ENCODE results near the gene RAB29.

RAB29 gene

GRCh38 chr1:205794011-205794730, 18.9 kb upstream of the RAB29 start:
- DNase-seq (ENCODE audit: low read depth) = no peak

- DNase-seq (ENCODE audit: low read depth) = no peak
Observed at GRCh38 chr1:205792961-205793673, 17.8 kb upstream of the RAB29 start.

GRCh38 chr1:205792481-205792881, 17.2 kb upstream of the RAB29 start:
- no peak for DNase-seq (ENCODE audit: low read depth)

DNA sequence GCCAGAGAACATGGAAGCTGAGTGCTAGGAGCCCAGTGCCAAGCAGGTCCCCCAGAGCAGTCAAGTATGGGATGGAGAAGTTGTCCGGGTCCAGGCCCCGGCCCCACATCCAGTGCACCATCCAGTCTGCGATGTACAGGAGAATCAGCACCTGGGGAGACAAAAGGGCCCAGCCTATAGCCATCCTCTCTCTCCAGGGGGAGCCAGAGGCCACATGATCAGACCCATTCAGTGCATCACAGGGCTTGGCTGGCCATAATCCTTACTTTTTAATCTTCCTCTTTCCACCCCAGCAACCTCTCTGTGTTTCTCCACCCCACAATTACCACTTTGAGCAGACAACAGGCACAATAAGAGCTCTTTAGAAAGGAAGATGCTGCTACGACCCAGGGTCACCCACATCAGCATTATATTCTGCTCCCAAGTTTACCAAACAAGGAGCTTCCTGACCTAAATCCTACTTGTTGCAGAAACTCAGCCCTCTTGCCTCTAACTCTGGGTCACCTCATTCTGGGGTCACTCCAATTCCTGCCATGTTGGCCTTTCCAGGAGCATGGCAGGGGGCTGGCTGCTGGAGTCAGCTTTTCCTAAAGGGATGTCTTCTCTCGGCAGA, 16.4 kb upstream of the RAB29 start:
- DNase-seq (ENCODE audit: low read depth) = peak; percentile 39

DNA sequence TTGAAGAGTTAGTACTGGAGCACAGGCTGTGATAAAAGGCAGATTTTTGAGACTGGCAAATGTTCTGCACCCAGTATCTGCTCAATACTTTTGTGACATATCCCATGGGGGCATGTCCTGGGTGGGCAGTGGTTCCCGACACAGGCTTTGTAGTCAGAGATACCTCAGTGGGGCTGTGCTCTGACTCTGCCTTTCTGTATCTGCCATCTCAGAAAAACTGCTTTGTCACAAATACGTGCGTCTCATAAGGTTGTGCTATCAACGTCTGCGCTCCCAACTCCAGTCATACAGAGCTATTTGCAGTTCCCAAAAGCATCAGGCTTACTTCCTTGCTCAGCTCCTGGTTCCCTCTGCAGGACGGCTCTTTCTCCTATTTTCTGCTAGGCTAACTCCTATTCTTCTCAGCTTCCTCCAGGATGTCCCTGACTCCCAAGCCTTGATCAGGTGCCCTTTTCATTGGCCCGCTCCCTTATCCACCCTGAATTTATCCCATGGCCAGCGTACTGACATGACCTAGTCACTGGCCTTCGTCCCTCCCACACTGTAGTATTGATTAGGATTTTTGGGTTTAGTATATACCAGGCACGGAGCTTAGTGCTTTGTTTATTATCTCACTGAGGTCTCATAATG, 12.1 kb upstream of the RAB29 start:
- no peak for DNase-seq (ENCODE audit: low read depth)

- no peak for DNase-seq (ENCODE audit: low read depth)
Observed at GRCh38 chr1:205786601-205787000, 11.3 kb upstream of the RAB29 start.

DNA sequence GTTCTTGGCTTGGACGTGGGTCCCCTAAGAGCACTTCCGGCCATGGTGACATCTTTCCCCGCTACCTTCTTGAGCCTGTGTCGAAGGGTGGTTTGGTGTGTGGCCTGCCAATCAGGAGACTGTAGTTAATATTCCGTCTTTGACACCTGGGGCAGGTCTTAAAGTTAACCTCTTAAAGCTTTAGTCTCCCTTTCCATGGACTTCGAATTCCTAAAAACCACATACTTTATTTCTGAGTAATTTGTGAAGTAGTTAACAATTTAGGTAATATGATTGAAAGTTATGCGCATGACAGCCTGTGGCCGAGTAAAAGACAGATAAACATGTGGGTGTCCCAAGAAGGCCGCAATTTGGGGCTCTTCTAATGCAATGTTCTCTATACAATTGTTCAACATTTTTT, 10.2 kb upstream of the RAB29 start:
- DNase-seq (ENCODE audit: low read depth) = no peak

DNA sequence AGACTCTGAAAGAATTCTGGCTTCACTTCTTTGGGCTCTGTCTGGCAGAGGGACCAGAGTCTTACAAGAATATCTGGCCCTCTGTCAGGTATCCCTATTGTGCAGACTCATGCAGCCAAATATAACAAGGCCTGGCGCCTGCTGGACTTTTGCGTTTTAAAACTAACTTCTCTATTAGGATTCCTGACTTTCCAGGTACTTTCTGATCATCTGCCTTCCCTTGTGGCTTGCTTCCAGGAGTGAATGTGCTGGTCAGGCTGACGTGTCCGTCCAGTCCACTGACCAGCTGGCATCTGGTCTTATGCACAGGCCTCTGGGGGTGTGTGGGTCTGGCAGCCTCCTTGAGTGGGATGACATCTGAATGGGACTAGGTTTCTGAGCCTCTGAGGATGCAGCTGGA, 8.6 kb upstream of the RAB29 start:
- no peak for DNase-seq (ENCODE audit: low read depth)

GRCh38 chr1:205783433-205783795, 8.1 kb upstream of the RAB29 start:
- DNase-seq (ENCODE audit: low read depth) = no peak

- no peak for DNase-seq (ENCODE audit: low read depth)
Observed at GRCh38 chr1:205782627-205783432, 7.5 kb upstream of the RAB29 start.

- no peak for DNase-seq (ENCODE audit: low read depth)
Observed at GRCh38 chr1:205780335-205780734, 5.1 kb upstream of the RAB29 start.

GRCh38 chr1:205777994-205778393, 2.7 kb upstream of the RAB29 start:
- DNase-seq (ENCODE audit: low read depth) = no peak

GRCh38 chr1:205775717-205776056, 405 bp upstream of the RAB29 start:
- DNase-seq (ENCODE audit: low read depth) = no peak

DNA sequence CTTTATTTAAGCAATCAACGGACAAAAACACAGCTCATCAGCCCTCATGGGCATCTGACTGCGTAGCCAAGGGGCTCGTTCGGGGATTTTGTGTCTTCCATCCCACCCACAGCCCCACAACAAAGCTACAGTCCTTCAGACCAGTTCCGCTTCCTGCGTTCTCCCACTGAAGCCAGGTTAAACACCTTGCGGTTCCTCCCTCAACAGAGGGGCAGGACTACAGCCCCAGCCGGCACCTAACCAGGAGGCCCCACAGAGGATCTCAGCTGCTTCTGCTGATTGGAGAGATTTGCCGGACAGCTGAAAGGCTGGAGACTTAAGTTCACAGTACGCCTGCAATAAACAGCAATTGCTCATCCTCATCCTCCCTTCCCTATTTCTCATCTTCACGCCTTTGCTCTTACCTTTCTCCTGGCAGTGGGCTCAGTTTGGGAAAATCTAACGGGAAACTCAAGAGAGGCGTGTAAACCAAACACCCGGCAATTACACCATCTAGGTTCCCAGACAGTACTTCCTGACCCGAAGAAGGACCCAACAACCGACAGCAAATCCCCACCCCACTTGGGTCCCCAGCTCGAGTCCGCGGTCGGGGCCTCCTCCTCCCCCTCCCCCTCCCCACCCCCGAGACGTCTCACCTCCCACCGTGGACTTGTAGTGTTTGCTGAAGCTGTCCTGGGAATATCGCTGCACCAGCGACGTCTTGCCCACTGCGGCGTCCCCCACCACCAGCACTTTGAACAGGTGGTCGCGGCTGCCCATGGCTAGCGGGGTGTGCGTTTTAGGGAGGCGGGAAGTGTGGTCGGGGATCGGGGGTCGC, 876 bp downstream of the RAB29 start:
- no peak for DNase-seq (ENCODE audit: low read depth)

DNA sequence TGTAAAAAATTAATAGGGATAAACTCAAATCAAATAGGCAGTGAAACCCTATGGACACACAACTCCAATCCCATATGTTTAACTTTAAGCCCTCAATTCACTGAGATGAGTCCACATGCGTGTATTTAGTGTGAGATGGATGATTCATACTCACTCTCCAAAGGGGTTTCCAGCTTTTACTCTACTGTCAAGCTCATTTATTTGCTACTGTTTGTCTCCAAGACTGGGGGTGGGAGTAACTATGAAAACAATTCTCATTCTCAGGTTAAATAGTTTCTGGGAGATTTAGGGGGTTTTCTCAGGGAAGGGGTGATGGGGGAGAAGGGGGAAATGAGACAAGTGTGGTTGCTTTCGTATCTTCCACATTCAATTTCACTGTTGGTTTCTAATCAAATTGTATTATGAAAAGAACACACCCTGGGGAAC, 2.7 kb downstream of the RAB29 start:
- DNase-seq (ENCODE audit: low read depth) = no peak

GRCh38 chr1:205770618-205771017, 4.7 kb downstream of the RAB29 start:
- no peak for DNase-seq (ENCODE audit: low read depth)

DNA sequence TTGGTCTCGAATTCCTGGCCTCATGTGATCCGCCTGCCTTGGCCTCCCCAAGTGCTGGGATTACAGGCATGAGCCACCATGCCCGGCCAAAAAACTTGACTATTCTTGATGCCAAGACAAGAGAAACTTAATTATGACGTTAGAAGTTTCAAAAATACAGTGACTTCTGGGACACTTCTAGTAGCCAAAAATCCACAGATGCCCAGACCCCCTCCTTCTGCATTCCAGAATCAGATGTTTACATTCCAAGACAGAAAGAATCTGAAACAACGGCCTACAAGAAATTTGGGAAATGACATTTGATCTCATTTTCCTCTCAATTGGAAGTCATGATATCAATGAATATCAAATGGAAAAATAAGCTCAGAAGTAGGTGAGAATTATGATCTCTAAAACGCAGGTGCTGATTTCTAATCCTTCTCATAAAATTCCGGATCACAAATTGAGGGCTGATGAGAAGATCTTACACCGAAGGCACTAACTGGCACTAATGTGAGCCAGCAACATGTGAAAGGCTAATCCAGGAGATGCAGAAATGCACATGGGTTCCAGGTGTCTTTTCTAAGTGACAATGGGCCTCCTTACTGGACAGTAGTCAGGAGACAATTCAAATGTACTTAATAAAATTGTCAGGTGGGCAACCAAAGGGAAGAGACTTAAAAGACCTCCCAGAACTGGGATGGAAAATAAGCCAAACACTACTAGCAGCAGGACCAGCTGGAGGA, 5.5 kb downstream of the RAB29 start:
- no peak for DNase-seq (ENCODE audit: low read depth)

- no peak for DNase-seq (ENCODE audit: low read depth)
Observed at GRCh38 chr1:205767248-205767647, 8.0 kb downstream of the RAB29 start.

- DNase-seq (ENCODE audit: low read depth) = no peak
Observed at GRCh38 chr1:205766570-205766969, 8.7 kb downstream of the RAB29 start.

DNA sequence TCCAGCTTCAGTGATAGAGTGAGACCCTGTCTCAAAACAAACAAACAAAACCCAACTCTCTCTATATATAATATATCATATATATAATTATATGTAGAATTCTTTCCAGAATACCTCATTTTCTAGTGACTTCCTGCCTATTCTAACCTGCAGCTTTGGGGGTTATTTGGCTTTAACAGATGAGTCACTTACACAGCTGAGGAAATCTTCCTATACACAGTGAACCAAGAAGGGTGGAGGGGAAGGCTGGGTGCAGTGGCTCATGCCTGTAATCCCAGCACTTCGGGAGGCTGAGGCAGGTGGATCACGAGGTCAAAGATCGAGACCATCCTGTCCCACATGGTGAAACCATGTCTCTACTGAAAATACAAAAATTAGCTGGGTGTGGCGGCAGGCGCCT, 9.2 kb downstream of the RAB29 start:
- no peak for DNase-seq (ENCODE audit: low read depth)

GRCh38 chr1:205764578-205764977, 10.7 kb downstream of the RAB29 start:
- DNase-seq (ENCODE audit: low read depth) = no peak

Data from stimulated activated CD8-positive, alpha-beta memory T cell treated with anti-CD3 and anti-CD28 coated beads, Interleukin-12 subunit alpha, Interleukin-12 subunit beta, amount 100 ng/mL, for 1 hour (primary cell).